Endothelial cell (in vitro differentiated cells): ENCODE measurements around the gene MTMR3. TPM values are rescaled to one million over a fixed set of nuclear protein-coding genes. Genes with fewer than 3 reads are reported as not detected.

Experiments used
- DNase-seq: peaks from one replicate; pipeline ENCODE4 v3.0.0; 2021; ENCODE audit warnings: low spot score
- H3K27ac Mint-ChIP-seq: one replicate; pipeline ENCODE4 v1.8.0; 2021; ENCODE audit warnings: mixed read lengths, inconsistent platforms; ENCODE audit not compliant: unreplicated experiment
- H3K27me3 Mint-ChIP-seq: one replicate; pipeline ENCODE4 v1.8.0; 2021; ENCODE audit warnings: mild to moderate bottlenecking, moderate library complexity, mixed read lengths, inconsistent platforms; ENCODE audit not compliant: unreplicated experiment
- H3K36me3 Mint-ChIP-seq: one replicate; pipeline ENCODE4 v1.8.0; 2021; ENCODE audit warnings: mild to moderate bottlenecking, low read depth, mixed read lengths, inconsistent platforms; ENCODE audit not compliant: unreplicated experiment
- H3K4me1 Mint-ChIP-seq: one replicate; pipeline ENCODE4 v1.8.0; 2021; ENCODE audit warnings: mild to moderate bottlenecking, mixed read lengths, inconsistent platforms; ENCODE audit not compliant: unreplicated experiment
- H3K4me3 Mint-ChIP-seq: one replicate; pipeline ENCODE4 v1.8.0; 2021; ENCODE audit warnings: mild to moderate bottlenecking, mixed read lengths, inconsistent platforms; ENCODE audit not compliant: unreplicated experiment
- H3K9me3 Mint-ChIP-seq: one replicate; pipeline ENCODE4 v1.8.0; 2021; ENCODE audit warnings: mixed read lengths, inconsistent platforms; ENCODE audit not compliant: unreplicated experiment
- total RNA-seq: library from RNA; stranded (reverse); fragmentation: NEBNext Ultra II Directional; extraction: Animal tissue kit (Norgen Biotek cat#: 25700); gene quantifications from one replicate; pipeline ENCODE4 v1.2.1, GENCODE V29; 2021; ENCODE audit not compliant: unreplicated experiment
- TF ChIP-seq, protein P1 (sequence below): fragments of 200-600 bp; sonication (generic); IDR thresholded peaks from one replicate; pipeline ENCODE4 v1.5.0; 2021; ENCODE audit warnings: antibody characterized with exemption; ENCODE audit not compliant: unreplicated experiment

Gene MTMR3
- total RNA-seq, 1 donor from 2014 or later = 39.1 TPM

DNA sequence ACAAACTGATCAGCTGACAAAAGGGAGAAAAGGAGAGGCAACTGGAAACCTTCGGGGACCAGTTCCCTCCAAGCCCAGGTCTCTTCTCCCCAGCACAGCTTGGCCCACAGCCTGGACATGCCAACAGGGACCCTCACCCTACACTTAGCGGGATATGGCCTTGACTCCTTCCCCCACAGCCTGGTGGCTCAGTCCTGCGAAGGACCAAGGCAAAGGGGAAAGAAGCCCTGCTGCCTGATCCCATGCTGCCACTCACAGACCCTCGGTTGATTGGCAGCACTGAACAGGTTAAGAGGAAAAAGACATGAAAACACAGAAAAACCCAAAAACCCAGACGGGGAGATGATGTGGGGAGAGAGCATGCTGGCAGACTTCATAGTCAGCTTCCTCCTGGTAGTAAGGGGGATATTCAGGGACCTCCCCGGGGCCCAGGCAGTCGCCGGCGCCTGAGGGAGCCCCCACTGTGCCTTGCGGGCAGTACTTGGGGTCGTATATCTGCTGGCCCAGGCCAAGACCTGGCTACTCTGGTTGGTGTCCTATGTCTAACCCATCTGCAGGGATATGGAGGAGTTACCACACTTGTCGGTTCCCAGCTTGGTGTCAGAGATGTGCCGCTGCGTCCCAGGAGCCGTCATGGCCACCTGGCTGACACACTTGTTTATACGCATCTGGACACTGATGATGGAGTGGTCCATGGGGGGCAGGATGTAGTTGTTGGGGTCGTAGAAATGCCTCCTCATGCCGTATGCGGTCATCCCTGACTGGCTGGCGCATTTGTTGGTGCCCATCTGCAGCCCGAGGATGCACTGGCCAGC is 163.1 kb downstream of the MTMR3 start:
- Mint-ChIP-seq H3K36me3 (no peaks in the 10 kb centered on the region), H3K4me3 (no peak overlapping the region), H3K27ac (no peak overlapping the region), H3K9me3 (no peaks in the 10 kb centered on the region), H3K27me3 (peaks cover 2% of the 10 kb centered on the region), H3K4me1 (peaks cover 5% of the 10 kb centered on the region)
- TF ChIP-seq, protein P1, sequence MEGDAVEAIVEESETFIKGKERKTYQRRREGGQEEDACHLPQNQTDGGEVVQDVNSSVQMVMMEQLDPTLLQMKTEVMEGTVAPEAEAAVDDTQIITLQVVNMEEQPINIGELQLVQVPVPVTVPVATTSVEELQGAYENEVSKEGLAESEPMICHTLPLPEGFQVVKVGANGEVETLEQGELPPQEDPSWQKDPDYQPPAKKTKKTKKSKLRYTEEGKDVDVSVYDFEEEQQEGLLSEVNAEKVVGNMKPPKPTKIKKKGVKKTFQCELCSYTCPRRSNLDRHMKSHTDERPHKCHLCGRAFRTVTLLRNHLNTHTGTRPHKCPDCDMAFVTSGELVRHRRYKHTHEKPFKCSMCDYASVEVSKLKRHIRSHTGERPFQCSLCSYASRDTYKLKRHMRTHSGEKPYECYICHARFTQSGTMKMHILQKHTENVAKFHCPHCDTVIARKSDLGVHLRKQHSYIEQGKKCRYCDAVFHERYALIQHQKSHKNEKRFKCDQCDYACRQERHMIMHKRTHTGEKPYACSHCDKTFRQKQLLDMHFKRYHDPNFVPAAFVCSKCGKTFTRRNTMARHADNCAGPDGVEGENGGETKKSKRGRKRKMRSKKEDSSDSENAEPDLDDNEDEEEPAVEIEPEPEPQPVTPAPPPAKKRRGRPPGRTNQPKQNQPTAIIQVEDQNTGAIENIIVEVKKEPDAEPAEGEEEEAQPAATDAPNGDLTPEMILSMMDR = no peak
- DNase-seq = no peak

DNA sequence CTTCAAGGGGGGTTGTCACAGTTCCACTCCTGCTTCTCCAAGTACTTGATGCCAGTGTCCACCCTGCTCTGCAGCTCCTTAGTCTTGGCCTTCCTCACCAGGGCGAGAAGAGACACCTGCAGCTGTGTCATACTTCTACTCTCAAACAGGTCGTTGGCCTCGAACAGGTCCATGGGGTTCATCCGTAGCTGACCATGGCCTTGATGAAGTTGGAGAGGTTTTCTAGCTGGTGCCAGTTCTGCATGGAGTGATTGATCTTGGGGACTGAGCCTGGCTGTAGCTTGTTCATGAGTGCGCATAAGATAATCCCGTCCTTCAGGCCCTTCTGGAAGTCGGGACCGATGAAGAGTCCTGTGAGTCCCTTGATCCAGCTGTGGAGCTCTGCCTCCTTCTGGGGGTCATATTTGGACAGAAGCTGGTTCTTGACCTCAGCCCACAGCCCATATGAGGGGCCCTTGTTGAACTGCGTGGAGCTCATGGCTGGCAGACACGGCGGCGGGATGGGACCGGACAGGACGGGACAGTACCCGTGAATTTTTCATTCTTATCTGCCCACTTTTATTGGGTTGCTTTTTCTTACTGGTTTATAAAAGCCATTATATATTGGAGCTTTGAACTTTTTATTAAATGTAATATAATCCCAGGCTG is 163.9 kb downstream of the MTMR3 start:
- TF ChIP-seq, protein P1 = no peak
- H3K27me3 Mint-ChIP-seq = peaks cover 2% of the 10 kb centered on the region
- DNase-seq = no peak
- no peak overlapping the region for H3K4me3 Mint-ChIP-seq
- H3K4me1 Mint-ChIP-seq = peaks cover 5% of the 10 kb centered on the region
- H3K36me3 Mint-ChIP-seq = no peaks in the 10 kb centered on the region
- H3K27ac Mint-ChIP-seq = no peak overlapping the region
- no peaks in the 10 kb centered on the region for H3K9me3 Mint-ChIP-seq

DNA sequence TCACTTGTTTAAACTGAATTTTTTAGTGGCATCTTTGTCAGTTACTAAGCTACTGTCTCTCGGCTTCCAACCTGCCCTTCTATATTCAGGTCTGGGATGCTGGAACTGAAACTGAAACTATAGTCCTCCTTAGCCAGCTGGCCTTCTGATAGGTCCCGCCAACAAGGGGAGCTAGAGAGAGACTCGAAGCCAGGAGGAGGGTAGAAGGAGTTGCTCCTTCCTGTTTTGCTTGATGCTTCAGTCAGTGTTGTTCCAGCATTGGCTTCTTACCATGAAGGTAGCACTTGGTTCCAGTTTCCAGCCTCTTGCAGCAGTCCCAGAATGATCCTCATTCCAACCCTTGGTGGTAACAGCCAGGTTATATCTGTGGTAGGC is 164.4 kb downstream of the MTMR3 start:
- H3K9me3 Mint-ChIP-seq = no peaks in the 10 kb centered on the region
- DNase-seq = no peak
- no peaks in the 10 kb centered on the region for H3K36me3 Mint-ChIP-seq
- H3K4me1 Mint-ChIP-seq = peaks cover 5% of the 10 kb centered on the region
- TF ChIP-seq, protein P1 = no peak
- no peak overlapping the region for H3K4me3 Mint-ChIP-seq
- H3K27me3 Mint-ChIP-seq = peaks cover 2% of the 10 kb centered on the region
- H3K27ac Mint-ChIP-seq = no peak overlapping the region

DNA sequence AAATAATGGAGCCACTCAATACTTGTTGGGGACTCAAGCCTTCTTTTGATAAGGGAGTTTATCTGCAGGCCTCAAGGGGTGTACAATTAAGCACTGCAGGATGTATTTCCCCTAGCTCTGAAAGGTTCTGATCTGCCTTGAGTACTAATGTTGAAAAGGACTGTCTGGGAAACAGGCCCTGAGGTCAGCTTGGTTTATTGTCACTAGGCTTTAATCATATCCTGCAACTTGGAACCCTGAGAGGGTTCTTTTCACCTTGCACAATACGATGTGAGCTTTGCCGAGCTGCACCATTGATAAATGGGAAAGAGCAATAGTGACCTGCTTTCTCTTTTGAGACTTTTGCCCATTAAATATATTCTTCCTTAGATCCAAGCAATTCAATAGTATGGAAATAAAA is 165.7 kb downstream of the MTMR3 start:
- Mint-ChIP-seq H3K9me3 (no peaks in the 10 kb centered on the region), H3K4me1 (peaks cover 3% of the 10 kb centered on the region), H3K36me3 (no peaks in the 10 kb centered on the region), H3K27me3 (peaks cover 2% of the 10 kb centered on the region), H3K4me3 (no peak overlapping the region), H3K27ac (no peak overlapping the region)
- TF ChIP-seq, protein P1 = no peak
- DNase-seq = no peak
